ENCODE data around the gene GVQW3.

- TF ChIP-seq ZNF274 (IDR thresholded peaks at IDR 0.05; ENCODE audit: low read depth, low read length) (no peak), SUZ12 (IDR thresholded peaks at IDR 0.05; ENCODE audit: extremely low read depth, insufficient read depth, insufficient read length) (no peak)
Measured at GRCh38 chr11:76408171-76408965, 27.2 kb downstream of the GVQW3 start.
